ENCODE measurements around the gene PELO.
"Not testable (repeated sequence)": the region's sequence is repeated elsewhere in the genome, so short reads cannot be mapped to it uniquely, and the experiment has no call there.

Gene PELO, protein sequence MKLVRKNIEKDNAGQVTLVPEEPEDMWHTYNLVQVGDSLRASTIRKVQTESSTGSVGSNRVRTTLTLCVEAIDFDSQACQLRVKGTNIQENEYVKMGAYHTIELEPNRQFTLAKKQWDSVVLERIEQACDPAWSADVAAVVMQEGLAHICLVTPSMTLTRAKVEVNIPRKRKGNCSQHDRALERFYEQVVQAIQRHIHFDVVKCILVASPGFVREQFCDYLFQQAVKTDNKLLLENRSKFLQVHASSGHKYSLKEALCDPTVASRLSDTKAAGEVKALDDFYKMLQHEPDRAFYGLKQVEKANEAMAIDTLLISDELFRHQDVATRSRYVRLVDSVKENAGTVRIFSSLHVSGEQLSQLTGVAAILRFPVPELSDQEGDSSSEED

DNA sequence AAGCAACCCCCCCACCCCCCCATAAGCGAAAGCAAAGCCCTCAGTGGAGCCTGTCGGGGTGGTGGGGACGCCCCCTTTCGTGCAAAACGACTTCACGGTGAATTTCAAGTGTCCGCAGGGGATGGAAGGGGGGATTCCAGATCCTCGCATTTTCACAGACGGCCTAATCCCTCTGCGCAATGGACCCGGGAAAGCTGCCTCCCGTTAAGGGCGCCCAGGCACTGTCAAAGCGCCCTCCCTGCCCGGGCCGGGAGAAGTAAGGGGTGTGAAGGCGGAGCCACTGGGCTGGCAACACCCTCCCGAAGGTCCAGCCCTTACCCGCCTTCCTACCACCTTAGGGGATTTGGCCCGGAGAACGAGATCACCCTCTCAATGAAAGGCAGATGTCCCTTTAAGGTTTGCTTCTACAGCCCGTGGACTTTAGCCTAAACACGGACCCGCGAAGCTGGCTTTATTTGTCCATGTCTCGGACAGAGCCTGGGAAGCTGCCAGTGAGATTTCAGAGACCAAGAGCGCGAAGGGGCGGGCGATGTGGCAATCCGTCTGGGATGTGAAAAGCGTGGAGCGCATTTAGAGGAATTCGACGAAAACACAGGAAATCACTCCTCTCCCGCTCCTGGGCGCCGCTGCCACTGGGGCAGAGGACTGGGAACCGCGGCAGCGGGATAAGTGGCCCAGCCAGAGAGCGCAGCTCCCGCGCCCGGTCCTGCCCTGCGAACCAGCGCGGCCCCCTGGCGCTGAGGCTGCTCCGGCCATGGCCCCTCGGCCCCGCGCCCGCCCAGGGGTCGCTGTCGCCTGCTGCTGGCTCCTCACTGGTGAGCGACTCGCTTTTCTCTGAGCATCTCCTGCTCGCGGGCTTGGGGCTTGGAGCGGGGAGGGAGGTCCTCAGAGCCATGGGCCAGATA lies at the start of gene PELO, which contains the start of gene ITGA1:
PELO (plus strand) TSS at position 317 of the 905 bp plus-strand sequence. CDS start 12,479 bp downstream, outside the sequence.
ITGA1 (plus strand) TSS at position 317 of the 905 bp plus-strand sequence; CDS start at position 755, 438 bp downstream.
- peak; percentile 12 for DNase-seq

DNA sequence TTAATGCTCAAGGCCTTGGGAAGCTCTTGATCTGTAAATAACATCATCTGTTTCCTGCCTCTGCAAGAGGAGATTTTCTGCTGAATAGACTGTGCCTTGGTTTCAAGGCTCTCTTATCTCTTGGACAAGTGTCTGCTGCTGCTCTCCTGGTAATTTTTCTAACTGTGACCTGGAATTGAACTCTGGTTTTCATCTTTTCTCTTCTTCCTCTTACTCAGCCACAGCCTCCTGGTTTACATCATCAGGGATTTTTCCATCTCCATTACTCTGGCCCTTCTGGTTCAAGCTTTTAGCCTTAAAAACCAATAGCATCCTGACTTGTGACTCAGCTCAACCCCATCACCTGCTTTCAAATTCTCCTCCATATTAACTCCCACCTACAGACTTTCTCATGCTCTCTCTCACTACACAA lies 49.6 kb upstream of the PELO start:
- DNase-seq: no peak

DNA sequence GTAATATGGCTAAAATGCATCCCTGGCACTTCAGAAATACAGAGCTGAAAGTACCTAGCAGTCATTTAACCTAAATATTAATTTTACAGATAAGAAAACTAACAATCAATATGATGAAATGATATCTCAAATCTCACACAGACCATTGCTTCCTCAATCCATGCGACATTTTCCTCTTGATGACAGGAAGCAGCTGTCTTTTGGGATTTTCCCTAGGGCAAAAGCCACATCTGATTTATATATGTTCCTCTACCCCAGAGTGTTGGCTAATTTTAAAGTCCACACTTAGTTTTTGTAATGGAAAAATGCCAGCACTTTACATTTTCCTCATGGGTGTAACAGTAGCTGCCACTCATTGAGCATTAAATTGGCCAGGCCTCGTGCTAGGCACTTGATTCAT lies 47.7 kb upstream of the PELO start:
- no peak for DNase-seq

DNA sequence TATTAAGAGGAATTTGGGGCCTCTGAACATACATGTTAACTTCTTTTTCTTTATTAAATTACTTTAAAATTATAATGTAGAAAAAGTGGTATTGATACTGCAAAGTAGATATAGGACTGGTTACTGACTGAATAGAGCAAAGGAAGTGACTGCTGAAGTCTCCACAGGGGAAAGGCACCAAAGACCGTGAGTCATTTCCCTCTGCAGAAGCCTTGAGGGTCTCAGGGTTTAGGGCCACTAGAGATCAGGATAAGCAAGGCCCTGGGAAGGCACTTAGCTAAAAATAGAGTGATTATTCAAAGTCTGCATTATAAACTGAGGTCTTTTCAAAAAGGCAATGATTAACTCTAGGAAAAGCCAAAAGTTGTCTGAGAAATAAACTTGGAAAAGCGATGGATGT lies 44.7 kb upstream of the PELO start:
- DNase-seq: no peak

DNA sequence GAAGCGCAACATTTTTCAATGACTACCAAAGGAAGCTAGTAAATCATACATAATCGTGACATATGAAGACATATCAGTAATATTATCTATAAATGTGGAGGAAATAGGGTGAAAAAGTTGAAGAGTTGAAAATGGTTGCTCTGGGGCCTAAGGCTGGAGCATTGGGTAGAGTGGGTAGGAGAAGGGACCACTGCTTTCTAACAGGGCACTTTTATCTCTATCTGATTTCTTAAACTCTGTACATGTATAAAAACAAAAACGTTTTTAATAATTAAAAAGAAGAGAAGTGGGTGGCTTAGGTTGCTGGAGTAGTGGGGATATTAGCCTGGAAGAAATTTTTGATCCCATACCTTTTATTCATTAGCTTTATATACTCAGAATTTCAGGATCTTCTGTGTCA lies 44.2 kb upstream of the PELO start:
- DNase-seq: no peak

DNA sequence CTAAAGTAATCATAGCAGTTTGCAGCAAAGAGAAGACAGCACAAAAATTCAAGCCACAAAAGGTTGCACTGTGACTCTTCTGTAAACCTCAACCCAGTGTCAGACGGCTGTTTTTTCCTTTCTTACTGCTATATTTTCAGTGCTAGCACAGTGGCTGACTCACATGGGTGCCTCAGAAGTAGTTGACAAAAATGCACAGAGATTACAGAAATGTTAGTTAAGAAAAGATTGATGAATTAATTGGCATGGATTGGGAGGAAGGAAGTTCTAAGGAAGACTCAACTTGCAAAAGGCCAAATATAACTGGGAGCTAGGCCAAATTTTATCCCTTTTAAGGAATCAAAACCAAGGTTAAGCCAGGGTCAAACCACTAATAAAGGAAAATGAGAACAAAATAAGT lies 43.7 kb upstream of the PELO start:
- no peak for DNase-seq

DNA sequence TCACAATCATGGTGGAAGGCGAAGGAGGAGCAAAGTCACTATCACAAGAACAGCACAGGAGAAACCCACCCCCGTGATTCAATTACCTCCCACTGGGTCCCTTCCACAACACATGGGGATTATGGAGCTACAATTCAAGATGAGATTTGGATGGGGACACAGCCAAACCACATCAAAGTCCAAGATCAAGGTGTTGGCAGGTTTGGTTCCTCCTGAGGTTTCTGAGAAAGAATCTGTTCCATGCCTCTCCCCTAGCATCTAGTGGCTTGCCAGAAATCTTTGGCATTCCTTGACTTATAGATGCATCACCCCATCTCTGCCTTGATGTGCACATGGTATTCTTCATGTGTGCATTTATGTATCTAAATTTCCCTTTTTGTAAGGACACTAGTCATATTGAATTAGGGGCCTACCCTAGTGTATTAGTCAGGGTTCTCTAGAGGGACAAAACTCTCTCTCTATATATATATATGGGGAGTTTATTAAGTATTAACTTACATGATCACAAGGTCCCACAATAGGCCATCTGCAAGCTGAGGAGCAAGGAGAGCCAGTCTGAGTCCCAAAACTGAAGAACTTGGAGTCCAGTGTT lies 42.8 kb upstream of the PELO start:
- not testable (repeated sequence) for DNase-seq

DNA sequence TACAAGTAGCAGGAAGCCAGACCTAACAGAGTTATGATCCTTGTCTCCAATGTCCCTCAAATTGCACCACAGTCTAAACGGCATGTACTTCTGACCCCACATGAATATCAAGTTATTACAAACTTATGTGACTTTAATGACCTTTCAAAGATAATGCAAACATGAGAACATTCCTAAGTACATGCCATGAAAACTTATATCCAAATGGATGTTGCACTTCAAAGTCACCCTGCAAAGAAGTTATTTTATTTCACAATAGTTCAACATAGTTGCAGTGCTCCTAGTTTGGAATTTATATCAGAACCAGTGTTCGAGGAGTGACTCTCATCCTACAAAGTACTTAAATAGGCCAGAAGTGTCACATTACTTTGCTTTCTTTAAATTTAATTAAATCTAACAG lies 41.2 kb upstream of the PELO start:
- DNase-seq: no peak

DNA sequence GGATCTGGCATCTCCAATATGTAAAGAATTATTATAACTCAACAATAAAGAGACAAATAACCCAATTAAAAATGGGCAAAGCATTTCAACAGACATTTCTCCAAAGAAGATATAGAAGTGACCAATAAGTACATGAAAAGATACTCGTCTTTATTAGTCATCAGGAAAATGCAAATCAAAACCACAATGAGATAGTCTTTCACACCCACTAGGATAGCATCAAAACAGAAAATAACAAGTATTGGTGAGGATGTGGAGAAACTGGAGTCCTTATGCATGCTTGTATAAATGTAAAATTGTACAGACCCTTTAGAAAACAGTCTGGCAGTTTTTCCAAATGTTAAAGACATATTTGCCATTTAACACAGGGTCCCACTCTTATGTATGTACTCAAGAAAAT lies 39.1 kb upstream of the PELO start:
- DNase-seq: no peak

DNA sequence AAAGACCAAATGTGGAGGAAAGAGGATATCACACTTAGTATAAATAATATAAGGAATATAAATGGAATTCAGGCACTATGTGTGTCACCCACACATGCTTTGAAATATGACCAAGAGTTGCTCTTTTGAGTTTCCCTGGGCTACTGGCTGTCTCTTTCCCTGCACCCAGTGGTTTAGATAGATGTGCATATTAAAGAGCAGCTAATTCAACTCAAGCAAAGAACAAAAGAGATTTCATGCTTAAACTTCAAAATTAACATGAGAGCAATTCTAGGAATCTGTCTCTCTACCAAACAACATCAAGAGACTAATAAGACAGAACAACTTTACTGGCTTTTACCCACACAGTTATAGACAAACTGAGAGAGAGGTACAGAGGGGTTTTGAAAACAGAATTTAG lies 38.0 kb upstream of the PELO start:
- DNase-seq: no peak

DNA sequence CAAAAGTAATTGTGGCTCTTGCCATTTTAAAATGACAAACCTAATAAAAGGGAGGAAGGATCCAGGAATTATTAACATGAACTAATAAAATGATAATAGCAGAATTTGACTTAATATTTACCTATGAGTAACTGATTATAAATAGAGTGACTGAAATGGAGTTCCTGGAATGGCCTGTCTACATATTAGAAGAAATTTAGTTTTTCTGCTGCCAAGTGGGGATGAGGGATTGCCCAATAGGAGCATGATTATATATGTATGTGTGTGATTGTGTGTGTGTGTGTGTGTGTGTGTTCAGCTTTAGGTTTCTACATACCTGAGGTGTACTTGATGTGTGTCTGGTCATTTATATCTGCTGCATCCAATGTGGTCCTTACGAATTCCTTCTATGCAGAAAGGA lies 36.6 kb upstream of the PELO start:
- DNase-seq: no peak

DNA sequence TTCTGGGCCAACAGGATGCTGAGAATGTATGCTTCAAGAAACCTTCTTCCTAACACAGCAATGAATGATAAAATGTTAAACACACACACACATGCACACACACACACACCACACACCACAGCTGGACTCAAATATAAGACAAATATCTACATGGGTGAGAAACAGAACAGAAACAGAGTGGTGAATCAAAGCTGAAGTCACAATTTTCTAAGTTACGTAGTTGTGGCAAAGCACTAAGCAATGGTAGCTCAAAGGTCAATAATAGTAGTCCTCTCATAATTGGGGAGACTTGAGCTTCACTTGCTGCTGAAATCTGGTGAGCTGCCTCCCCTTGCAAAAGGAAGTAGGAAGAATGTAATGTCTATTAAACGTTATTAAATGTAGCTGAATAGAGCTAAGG lies 33.7 kb upstream of the PELO start:
- no peak for DNase-seq

DNA sequence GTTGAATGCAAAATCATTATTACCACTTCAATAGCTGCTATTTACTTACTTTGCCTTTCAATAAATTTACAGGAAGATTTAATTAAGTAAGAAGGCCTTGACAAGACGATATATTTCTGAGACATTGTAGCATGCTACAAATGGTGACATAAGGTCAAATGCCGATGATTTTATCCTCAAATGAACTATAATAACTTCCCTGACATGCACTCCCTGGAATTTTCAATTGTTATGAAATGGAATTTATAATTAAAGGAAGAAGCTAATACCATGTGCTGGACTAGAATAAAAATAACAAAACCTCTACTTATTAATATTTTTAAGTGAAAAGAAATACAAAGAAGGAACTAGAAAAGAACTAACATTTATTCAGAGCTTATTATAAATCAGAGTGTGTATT lies 30.2 kb upstream of the PELO start:
- DNase-seq: no peak

DNA sequence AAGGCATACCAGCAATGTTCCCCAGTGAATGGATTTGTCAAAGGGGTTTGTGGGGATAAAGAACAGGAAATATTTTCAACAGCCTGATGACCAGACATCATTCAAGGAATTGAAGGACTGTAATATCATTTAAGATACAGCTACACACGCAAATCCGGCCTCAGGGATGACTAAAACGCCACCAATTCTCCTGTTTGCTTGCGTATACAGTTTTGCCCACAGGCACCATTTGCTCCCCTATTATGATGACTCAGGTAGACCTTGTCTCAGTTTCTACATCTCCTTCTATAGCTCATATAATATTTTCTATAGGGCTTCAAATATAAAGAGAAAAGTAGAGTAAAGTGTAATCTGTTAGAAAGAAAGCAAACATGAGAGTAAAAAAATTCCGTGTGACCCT lies 29.7 kb upstream of the PELO start:
- no peak for DNase-seq

DNA sequence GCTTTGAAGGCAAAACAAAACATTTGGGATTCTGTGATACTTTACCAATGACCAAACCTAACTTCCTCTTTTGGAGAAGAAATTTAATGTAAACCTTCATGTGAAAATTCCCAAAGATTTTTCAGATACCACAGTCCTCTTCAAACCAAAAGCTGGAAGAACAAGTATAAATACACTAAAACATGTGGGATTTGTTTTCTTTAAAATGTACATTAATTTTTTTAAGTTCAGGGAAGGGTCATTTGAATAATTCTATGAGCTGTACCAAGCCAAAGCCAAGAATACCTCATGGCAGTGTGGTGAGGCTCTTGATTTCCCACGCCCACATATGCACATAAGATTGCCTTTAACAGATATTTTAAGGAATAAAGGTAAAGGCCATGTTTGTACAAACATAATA lies 28.4 kb upstream of the PELO start:
- DNase-seq: no peak

DNA sequence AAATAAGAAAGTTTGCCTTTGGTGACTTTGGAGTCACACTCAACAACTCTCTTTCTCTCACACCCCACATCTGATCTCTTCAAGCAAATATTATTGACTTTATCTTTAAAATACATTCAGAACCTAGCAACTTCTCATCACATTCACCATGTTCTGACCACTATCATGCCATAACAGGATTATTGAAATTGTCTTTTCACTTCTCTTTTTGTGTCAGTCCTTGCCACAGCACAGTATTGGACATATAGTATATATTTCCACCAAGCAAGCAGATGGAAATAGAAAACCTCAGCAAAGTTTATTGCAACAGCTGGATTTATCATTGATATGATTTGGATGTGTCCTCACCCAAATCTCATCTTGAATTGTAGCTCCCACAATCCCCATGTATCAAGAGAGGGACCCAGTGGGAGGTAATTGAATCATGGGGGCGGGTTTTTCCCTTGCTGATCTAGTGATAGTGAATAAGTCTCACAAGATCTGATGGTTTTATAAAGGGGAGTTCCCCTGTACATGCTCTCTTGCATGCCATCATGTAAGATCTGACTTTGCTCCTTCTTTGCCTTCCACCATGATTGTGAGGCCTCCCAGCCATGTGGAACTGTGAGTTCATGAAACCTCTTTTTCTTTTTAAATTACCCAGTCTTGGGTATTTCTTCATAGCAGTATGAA lies 26.9 kb upstream of the PELO start:
- DNase-seq: no peak

DNA sequence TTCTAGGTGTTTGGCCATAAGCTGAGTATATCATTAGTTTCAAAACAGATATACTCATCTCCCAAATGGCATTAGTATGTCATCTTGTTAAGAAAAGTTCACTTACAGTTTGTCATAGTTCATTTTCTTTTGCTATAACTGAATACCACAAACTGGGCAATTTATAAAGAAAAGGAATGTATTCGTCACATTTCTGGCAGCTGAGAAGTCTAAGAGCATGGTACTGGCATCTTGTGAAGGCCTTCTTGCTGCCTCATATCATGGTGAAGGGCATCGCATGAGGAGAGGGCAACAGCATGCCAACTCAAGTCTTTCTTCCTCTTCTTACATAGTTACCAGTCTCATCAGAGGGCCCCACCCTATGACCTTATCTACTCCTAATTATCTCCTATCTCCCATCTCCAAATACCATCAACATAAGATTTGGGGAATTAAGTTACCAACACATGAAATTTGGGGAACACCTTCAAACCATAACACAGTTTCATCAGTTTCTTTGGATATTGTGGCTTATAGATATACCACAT lies 20.4 kb upstream of the PELO start:
- DNase-seq: no peak

DNA sequence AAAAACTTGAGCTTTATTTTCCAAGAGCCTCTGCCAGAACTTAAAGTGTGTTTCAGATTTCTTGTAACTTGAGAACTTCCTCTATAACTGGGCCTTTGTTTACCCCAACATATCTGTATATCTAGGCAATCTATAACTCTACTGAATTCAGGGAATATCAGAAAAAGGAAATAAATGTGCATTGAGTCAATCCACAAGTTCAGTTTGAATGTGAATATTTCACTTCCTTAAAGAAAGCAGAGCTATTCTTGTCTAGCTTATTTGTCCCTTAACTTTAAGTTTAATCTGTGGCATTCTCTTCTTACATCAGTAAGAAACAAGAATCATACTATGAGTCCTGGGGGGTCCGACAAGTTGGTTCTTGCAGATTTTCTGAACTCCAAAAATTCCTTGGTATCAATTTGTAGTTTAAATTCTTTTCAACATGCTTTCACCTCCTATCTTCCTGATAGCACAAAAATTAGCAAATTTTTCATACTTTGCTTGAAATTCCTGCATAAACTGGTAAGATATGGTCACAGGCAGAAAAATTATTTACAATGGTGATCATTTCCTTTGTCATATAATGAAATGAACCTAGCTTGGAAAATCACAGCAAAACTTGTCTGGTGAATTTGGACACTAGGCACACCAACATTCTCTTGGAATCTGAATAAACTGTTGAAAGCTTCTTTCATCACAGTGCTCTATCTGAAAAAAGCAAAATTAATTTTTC lies 19.8 kb upstream of the PELO start:
- DNase-seq: no peak

DNA sequence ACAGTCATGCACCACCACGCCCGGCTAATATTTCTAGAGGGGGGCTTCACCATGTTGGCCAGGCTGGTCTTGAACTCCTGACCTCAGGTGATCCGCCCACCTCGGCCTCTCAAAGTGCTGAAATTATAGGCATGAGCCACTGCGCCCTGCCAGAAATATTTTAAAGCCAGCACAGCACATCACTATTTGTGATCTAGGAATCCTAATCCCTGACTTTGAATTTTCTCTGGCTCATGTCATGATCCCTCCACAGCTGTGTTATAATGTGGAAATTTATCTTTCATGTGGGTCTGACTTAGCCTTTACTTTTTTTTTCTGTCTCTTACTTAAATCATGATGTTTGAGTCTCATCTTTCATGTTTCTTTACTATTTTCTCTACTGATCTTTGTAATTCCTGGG lies 18.7 kb upstream of the PELO start:
- DNase-seq: no peak

DNA sequence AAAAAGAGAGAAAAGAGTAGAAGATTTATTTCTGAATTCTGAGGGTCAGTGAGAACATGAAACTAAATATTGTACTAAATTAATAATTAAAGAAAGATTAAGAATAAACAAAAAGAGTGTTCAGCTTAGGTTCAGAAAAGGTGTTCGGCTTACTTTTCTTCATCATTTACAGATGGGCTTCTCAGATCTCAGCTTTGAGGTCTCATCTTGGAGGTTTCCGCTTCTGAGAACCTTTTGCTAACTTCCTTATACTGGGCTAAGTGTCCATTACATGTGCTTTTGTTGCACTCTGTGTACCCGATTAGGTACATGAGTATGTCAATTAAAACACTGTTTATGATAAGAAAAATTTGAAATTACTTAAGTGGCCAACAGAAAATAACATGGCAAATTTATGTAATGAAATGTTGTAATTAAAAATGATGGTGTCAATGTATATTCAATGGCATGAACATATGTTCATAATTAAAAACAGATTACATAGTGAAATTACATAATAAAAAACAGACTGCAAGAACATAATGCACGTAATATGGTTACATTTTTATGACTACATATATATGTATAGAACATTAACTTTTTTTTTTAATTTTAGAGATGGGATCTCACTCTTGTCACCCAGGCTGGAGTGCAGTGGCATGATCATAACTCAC lies 17.3 kb upstream of the PELO start:
- no peak for DNase-seq

DNA sequence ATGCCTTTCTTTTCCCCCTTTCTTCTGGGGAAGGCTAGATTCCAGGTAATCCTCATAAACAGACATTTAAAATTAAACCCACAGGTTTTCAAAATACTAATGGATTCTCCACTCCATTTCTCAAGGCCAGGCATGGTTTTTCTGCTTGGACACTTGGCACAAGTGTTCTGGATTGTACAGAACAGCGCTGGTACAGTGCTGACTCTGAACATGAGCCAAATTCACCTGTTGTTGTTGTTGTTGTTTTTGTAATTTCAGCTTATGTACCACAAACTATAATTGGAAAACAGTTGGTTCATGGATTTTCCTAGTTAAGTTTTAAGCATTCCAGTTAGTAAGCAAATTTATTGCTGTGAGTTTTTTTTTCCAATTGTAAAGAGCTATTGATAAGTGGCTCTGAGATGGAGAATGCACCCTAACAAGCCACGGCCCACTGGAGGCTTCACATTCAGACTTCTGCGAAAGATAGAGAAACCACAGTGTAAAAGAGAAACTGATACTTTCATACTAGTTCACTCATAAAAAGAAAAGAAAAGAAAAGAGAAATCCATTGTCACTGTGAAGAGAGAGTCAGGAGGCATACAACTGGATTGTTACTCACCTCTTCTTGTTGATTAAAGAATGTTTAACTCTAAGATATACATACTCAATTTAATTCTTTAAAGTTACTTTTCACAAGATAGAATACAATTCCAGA lies 16.2 kb upstream of the PELO start:
- DNase-seq: no peak

Data from activated CD4-positive, alpha-beta T cell treated with anti-CD3 and anti-CD28 coated beads for 1 hour (primary cell).